Gastroesophageal sphincter (tissue), 3 donors: ENCODE measurements around the gene SUGCT.

ENCODE experiments used
- EP300 ChIP-seq: sonication (generic); formaldehyde crosslinking; IDR thresholded peaks from one replicate; pipeline ENCODE4 v1.6.1; 2017; ENCODE audit warnings: antibody characterized with exemption, mild to moderate bottlenecking
- POLR2A ChIP-seq, 2 donors: fragments of 450-650 bp; IDR thresholded peaks; one replicate each; pipeline ENCODE4 v1.6.1; 2017; ENCODE audit warnings: antibody characterized with exemption in 2 of 2, mild to moderate bottlenecking in 2 of 2, moderate library complexity in 1 of 2
- TF ChIP-seq, protein P1 (sequence below), 4 experiments: fragments of 200-600 bp in 2 of 4; fragments of 450-650 bp in 2 of 4; sonication (generic) in 1 of 4; IDR thresholded peaks; one replicate each; pipeline ENCODE4 v1.5.1; 2017 to 2019; ENCODE audit warnings: antibody characterized with exemption in 4 of 4, mild to moderate bottlenecking in 2 of 4, moderate library complexity in 2 of 4

DNA sequence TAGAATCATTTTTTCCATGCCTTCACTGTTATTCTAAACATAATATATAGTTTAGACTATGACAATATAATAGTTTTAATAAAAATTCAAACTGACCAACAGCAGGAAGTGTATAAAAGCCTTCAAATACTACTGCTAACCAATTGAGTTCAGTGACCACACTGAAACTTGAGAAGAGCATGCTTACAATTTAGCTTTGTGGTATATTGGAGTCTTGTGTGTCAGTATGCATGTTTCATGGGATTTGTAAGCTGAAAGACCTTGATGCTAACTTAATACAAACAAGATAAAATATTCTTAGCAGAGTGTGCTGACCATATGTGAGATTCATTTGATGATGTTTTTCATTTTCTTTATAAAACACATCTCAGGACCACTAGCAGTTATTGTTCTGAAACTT, 395.5 kb downstream of the SUGCT start:
- TF ChIP-seq, protein P1, sequence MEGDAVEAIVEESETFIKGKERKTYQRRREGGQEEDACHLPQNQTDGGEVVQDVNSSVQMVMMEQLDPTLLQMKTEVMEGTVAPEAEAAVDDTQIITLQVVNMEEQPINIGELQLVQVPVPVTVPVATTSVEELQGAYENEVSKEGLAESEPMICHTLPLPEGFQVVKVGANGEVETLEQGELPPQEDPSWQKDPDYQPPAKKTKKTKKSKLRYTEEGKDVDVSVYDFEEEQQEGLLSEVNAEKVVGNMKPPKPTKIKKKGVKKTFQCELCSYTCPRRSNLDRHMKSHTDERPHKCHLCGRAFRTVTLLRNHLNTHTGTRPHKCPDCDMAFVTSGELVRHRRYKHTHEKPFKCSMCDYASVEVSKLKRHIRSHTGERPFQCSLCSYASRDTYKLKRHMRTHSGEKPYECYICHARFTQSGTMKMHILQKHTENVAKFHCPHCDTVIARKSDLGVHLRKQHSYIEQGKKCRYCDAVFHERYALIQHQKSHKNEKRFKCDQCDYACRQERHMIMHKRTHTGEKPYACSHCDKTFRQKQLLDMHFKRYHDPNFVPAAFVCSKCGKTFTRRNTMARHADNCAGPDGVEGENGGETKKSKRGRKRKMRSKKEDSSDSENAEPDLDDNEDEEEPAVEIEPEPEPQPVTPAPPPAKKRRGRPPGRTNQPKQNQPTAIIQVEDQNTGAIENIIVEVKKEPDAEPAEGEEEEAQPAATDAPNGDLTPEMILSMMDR (IDR thresholded peaks at IDR 0.05): no peak
- TF ChIP-seq EP300 (no peak), POLR2A (IDR thresholded peaks at IDR 0.05) (no peak)
